G401 (cell line): Measurements from ENCODE around the gene PSMC3IP. TPM values are rescaled to one million over a fixed set of nuclear protein-coding genes. Genes with fewer than 3 reads are reported as not detected.

Source experiments
- DNase-seq: peaks from one replicate; pipeline ENCODE4 v3.0.0-alpha.2; 2015; ENCODE audit warnings: low spot score
- in situ Hi-C: cut with HindIII; loops from 2 replicates; pipeline ENCODE4 v1.10.0; 2016; ENCODE audit warnings: low sequenced_read_pairs, mixed read lengths
- total RNA-seq: library from RNA; depleted of rRNA; stranded (reverse); fragments of >200 nt; shearing (Covaris generic); gene quantifications from 2 replicates; pipeline ENCODE4 v1.2.3, GENCODE V29; 2014; rRNA removed

Gene PSMC3IP
- total RNA-seq, 1 experiment from 2014 or later = 14.9 TPM

- in situ Hi-C loops = no loop called here
- DNase-seq = no peak
Observed at GRCh38 chr17:42527932-42528331, 49.6 kb downstream of the PSMC3IP start.

- in situ Hi-C loops = no loop called here
- no peak for DNase-seq
Observed at GRCh38 chr17:42526031-42526444, 51.5 kb downstream of the PSMC3IP start.

- DNase-seq = no peak
- in situ Hi-C loops = no loop called here
Observed at GRCh38 chr17:42525221-42525620, 52.3 kb downstream of the PSMC3IP start.

GRCh38 chr17:42522798-42523278 lies 54.7 kb downstream of the PSMC3IP start:
- in situ Hi-C loops = loop anchor here (5.0 kb wide), 1 partner anchor 101 kb away; the partner anchor contains the start of gene CAVIN1
- DNase-seq = no peak

Other genes starting within 250 kb of the PSMC3IP start
- gene STAT3, start 189.3 kb downstream of the PSMC3IP start, total RNA-seq = 48.8 and 58.5 TPM in 2 replicates
- 755 and 829 TPM in 2 replicates for gene CAVIN1, start 154.5 kb downstream of the PSMC3IP start, total RNA-seq
- gene ATP6V0A1, start 118.9 kb downstream of the PSMC3IP start, total RNA-seq = 54.0 and 112 TPM in 2 replicates
- gene NAGLU, start 41.5 kb downstream of the PSMC3IP start, total RNA-seq = 49.3 and 83.0 TPM in 2 replicates
- gene HSD17B1, start 24.8 kb downstream of the PSMC3IP start, total RNA-seq = 3.5 and 4.4 TPM in 2 replicates
- 11.9 and 19.2 TPM in 2 replicates for gene COASY, start 15.6 kb downstream of the PSMC3IP start, total RNA-seq
- gene MLX, start 10.6 kb downstream of the PSMC3IP start, total RNA-seq = 14.1 and 44.7 TPM in 2 replicates
- gene RETREG3, start 31.6 kb upstream of the PSMC3IP start, total RNA-seq = 26.1 and 30.4 TPM in 2 replicates
- gene TUBG1, start 32.0 kb upstream of the PSMC3IP start, total RNA-seq = 51.4 and 102 TPM in 2 replicates
- 1.1 and 3.2 TPM in 2 replicates for gene TUBG2, start 81.6 kb upstream of the PSMC3IP start, total RNA-seq
- gene PLEKHH3, start 99.3 kb upstream of the PSMC3IP start, total RNA-seq = 46.1 and 51.0 TPM in 2 replicates
- gene CCR10, start 104.1 kb upstream of the PSMC3IP start, total RNA-seq = 20.1 and 24.2 TPM in 2 replicates
- 11.4 and 13.3 TPM in 2 replicates for gene CNTNAP1, start 104.8 kb upstream of the PSMC3IP start, total RNA-seq
- 10.0 and 14.7 TPM in 2 replicates for gene EZH1, start 167.3 kb upstream of the PSMC3IP start, total RNA-seq
- gene RAMP2, start 183.5 kb upstream of the PSMC3IP start, total RNA-seq = 0.51 and 1.5 TPM in 2 replicates
- 150 and 199 TPM in 2 replicates for gene VPS25, start 195.7 kb upstream of the PSMC3IP start, total RNA-seq
- not detected in 2 replicates for gene WNK4, start 202.9 kb upstream of the PSMC3IP start, total RNA-seq
- 53.7 and 75.4 TPM in 2 replicates for gene COA3, start 221.0 kb upstream of the PSMC3IP start, total RNA-seq
- 0.18 TPM in 1 of 2 replicates, not detected in the other for gene CNTD1, start 221.1 kb upstream of the PSMC3IP start, total RNA-seq
- gene BECN1, start 246.6 kb upstream of the PSMC3IP start, total RNA-seq = 71.6 and 109 TPM in 2 replicates